GM12801 (cell line): ENCODE data around the gene TAAR8.

Experiments
- TF ChIP-seq, protein P1 (sequence below): IDR thresholded peaks from one replicate; pipeline ENCODE4 v1.5.1; 2011; ENCODE audit warnings: control low read depth; ENCODE audit not compliant: insufficient read length; ENCODE audit errors: extremely low read depth

Gene TAAR8

DNA sequence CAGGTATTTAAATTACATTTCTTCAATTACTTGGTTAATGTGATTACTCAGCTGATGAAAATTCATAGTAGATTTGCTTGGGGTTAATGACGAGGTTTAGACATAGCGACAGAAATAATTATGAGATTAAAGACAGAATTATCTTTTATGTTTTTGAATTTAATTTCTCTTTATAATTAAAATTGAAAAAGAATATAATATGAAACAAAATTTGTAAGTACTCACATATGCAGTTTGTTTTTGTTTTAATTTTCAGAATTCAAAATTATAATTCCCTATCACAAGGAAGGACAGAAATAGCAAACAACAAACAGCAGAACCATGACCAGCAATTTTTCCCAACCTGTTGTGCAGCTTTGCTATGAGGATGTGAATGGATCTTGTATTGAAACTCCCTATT, at the start of gene TAAR8:
Gene TAAR8 (plus strand): TSS at position 301 of the 400 bp plus-strand sequence. CDS start 21 bp downstream, at position 322.
- TF ChIP-seq, protein P1, sequence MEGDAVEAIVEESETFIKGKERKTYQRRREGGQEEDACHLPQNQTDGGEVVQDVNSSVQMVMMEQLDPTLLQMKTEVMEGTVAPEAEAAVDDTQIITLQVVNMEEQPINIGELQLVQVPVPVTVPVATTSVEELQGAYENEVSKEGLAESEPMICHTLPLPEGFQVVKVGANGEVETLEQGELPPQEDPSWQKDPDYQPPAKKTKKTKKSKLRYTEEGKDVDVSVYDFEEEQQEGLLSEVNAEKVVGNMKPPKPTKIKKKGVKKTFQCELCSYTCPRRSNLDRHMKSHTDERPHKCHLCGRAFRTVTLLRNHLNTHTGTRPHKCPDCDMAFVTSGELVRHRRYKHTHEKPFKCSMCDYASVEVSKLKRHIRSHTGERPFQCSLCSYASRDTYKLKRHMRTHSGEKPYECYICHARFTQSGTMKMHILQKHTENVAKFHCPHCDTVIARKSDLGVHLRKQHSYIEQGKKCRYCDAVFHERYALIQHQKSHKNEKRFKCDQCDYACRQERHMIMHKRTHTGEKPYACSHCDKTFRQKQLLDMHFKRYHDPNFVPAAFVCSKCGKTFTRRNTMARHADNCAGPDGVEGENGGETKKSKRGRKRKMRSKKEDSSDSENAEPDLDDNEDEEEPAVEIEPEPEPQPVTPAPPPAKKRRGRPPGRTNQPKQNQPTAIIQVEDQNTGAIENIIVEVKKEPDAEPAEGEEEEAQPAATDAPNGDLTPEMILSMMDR: no peak

- TF ChIP-seq, protein P1: no peak
Observed at GRCh38 chr6:132504757-132505156, 47.7 kb upstream of the TAAR8 start.

GRCh38 chr6:132505158-132505557, 47.3 kb upstream of the TAAR8 start:
- TF ChIP-seq, protein P1: no peak

- TF ChIP-seq, protein P1: no peak
Observed at GRCh38 chr6:132506461-132506860, 46.0 kb upstream of the TAAR8 start.

- TF ChIP-seq, protein P1: no peak
Observed at GRCh38 chr6:132506869-132507808, 45.3 kb upstream of the TAAR8 start.

- TF ChIP-seq, protein P1: no peak
Observed at GRCh38 chr6:132511210-132511830, 41.2 kb upstream of the TAAR8 start.

DNA sequence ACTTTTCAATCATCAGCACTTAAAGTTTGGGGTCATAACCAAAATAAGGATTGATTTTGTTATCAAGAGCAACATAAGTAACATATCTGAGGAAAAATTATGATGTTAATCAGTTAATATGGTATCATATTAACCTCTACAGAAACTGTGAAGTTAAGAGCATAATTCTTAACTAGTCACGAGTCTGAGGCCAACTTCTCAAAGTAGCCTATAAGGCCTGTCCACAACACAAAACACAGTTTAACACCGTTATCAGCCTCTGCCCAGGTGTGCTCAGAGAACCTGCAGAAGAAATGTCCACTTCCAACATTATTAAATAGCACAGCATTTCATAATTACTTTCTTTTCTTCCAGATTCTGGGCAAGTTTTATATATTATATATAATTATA, 40.6 kb upstream of the TAAR8 start:
- TF ChIP-seq, protein P1: no peak
